Bronchial epithelial cell (primary cell): Measurements from ENCODE around the gene TMCO6. TPM values are rescaled to one million over a fixed set of nuclear protein-coding genes. Genes with fewer than 3 reads are reported as not detected.

Experiments used
- DNase-seq: peaks from one replicate; pipeline ENCODE4 v3.0.0-alpha.2; 2010; ENCODE audit warnings: low read depth
- FAIRE-seq: peaks from 2 replicates; lab custom pipeline; 2011; peaks lifted over from hg19 to GRCh38; lab: Jason Lieb, UNC
- H3K27me3 ChIP-seq: 2 replicates; pipeline ENCODE4 v1.5.1; 2011; ENCODE audit warnings: low read length; ENCODE audit not compliant: control insufficient read depth, insufficient read depth
- H3K36me3 ChIP-seq: 2 replicates; pipeline ENCODE4 v1.5.1; 2011; ENCODE audit warnings: low read length; ENCODE audit not compliant: control insufficient read depth, insufficient read depth
- H3K4me3 ChIP-seq: 2 replicates; pipeline ENCODE4 v1.5.1; 2011; ENCODE audit warnings: mild to moderate bottlenecking, low read depth, low read length, control low read depth
- CTCF ChIP-seq: IDR thresholded peaks from 2 replicates; pipeline ENCODE4 v1.5.1; 2011; ENCODE audit warnings: mild to moderate bottlenecking, moderate library complexity, low read length, control low read depth, inconsistent platforms; ENCODE audit not compliant: insufficient read depth, severe bottlenecking
- total RNA-seq: library from RNA; depleted of rRNA; stranded (reverse); fragments of >200 nt; gene quantifications from 2 replicates; pipeline ENCODE4 v1.2.1, GENCODE V29; 2014

TMCO6 gene
- total RNA-seq, 1 donor from 2014 or later, result 18.2 TPM

GRCh38 chr5:140671472-140672125, 32.3 kb downstream of the TMCO6 start:
- TF ChIP-seq CTCF, result no peak
- H3K36me3 ChIP-seq, result peaks cover 29% of the 10 kb centered on the region
- FAIRE-seq, result no peak

GRCh38 chr5:140672455-140673186, 33.4 kb downstream of the TMCO6 start:
- Histone ChIP-seq H3K4me3 (no peak overlapping the region), H3K36me3 (peaks cover 35% of the 10 kb centered on the region), H3K27me3 (no peaks in the 10 kb centered on the region)
- no peak for TF ChIP-seq CTCF
- FAIRE-seq (no peak), DNase-seq (no peak)

More at GRCh38 chr5:140671472-140672125, 32.3 kb downstream of the TMCO6 start:
- no peak overlapping the region for H3K4me3 ChIP-seq
- no peak for DNase-seq
- H3K27me3 ChIP-seq, result no peaks in the 10 kb centered on the region

- Histone ChIP-seq H3K36me3 (peaks cover 32% of the 10 kb centered on the region), H3K27me3 (no peaks in the 10 kb centered on the region), H3K4me3 (no peak within 1 kb of the TSS)
- no peak for FAIRE-seq
- DNase-seq, result no peak
- TF ChIP-seq CTCF, result no peak
Observed at GRCh38 chr5:140673187-140673976, 34.1 kb downstream of the TMCO6 start, which contains the start of gene DND1. TSS of gene DND1 (minus strand) at chr5:140673576. CDS start at chr5:140673542, 34 bp downstream.

GRCh38 chr5:140674211-140674610, 35.0 kb downstream of the TMCO6 start:
- FAIRE-seq (no peak), DNase-seq (no peak)
- Histone ChIP-seq H3K27me3 (no peaks in the 10 kb centered on the region), H3K4me3 (no peak overlapping the region), H3K36me3 (peaks cover 27% of the 10 kb centered on the region)
- no peak for TF ChIP-seq CTCF

- Histone ChIP-seq H3K27me3 (no peaks in the 10 kb centered on the region), H3K4me3 (no peak overlapping the region), H3K36me3 (peaks cover 29% of the 10 kb centered on the region)
- FAIRE-seq (peak; percentile 43), DNase-seq (no peak)
- TF ChIP-seq CTCF, result no peak
Observed at GRCh38 chr5:140674629-140675028, 35.4 kb downstream of the TMCO6 start.
